ENCODE measurements around the gene GTF2H2C. TPM values are rescaled to one million over a fixed set of nuclear protein-coding genes. Genes with fewer than 3 reads are reported as not detected.
"Not testable (repeated sequence)": the region's sequence is repeated elsewhere in the genome, so short reads cannot be mapped to it uniquely, and the experiment has no call there.

The GTF2H2C gene
- total RNA-seq, 3 donors from 2014 or later (not counting 1 experiment from before 2014, with no cell fraction given), result 19.7 to 44.4 (median 35.1) TPM

DNA sequence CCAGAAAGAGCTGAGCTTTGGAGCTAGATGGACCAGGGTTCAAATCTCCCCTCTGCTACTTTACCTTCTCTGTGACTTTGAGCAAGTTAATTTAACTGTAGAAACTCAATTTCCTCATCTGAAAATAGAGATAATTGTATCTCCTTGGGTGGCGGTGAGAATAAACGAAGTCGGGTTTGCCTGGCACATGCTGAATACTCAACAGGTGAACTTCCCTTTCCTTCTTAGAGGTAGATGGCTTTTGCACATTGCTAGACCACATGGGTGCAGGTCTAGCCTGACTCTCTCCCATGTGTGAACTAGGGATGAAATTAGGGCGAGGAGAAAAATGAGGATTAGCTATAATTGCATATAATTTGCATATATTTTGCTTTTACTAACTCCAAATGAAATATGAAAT is 31.4 kb upstream of the GTF2H2C start:
- Mint-ChIP-seq H3K4me1 (no peaks in the 10 kb centered on the region), H3K4me3 (no peak overlapping the region), H3K36me3 (no peaks in the 10 kb centered on the region), H3K9me3 (no peaks in the 10 kb centered on the region), H3K27me3 (ENCODE audit: low read depth in 2 of 2) (peaks cover 0 to 18% of the 10 kb centered on the region in 2 donors), H3K27ac (no peak overlapping the region)
- Histone ChIP-seq H3K27me3 (ENCODE audit: control insufficient read depth, insufficient read depth, low read length) (no peaks in the 10 kb centered on the region), H3K4me1 (ENCODE audit: control insufficient read depth, insufficient read depth, low read length) (no peaks in the 10 kb centered on the region), H3K4me3 (ENCODE audit: low read length) (no peak overlapping the region), H3K36me3 (ENCODE audit: control insufficient read depth, insufficient read depth, low read length) (no peaks in the 10 kb centered on the region), H3K27ac (ENCODE audit: low read length) (no peak overlapping the region), H3K9me3 (ENCODE audit: control insufficient read depth, insufficient read depth, low read length) (no peaks in the 10 kb centered on the region)
- no peak for DNase-seq
- 98% methylated on average over 3 of the region's 4 CpGs for WGBS (ENCODE audit: insufficient coverage)
- no peak for ATAC-seq
- TF ChIP-seq, protein P1, sequence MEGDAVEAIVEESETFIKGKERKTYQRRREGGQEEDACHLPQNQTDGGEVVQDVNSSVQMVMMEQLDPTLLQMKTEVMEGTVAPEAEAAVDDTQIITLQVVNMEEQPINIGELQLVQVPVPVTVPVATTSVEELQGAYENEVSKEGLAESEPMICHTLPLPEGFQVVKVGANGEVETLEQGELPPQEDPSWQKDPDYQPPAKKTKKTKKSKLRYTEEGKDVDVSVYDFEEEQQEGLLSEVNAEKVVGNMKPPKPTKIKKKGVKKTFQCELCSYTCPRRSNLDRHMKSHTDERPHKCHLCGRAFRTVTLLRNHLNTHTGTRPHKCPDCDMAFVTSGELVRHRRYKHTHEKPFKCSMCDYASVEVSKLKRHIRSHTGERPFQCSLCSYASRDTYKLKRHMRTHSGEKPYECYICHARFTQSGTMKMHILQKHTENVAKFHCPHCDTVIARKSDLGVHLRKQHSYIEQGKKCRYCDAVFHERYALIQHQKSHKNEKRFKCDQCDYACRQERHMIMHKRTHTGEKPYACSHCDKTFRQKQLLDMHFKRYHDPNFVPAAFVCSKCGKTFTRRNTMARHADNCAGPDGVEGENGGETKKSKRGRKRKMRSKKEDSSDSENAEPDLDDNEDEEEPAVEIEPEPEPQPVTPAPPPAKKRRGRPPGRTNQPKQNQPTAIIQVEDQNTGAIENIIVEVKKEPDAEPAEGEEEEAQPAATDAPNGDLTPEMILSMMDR (IDR thresholded peaks at IDR 0.05), result no peak
- intact Hi-C loops (cut with micrococcal nuclease), result no loop called here

DNA sequence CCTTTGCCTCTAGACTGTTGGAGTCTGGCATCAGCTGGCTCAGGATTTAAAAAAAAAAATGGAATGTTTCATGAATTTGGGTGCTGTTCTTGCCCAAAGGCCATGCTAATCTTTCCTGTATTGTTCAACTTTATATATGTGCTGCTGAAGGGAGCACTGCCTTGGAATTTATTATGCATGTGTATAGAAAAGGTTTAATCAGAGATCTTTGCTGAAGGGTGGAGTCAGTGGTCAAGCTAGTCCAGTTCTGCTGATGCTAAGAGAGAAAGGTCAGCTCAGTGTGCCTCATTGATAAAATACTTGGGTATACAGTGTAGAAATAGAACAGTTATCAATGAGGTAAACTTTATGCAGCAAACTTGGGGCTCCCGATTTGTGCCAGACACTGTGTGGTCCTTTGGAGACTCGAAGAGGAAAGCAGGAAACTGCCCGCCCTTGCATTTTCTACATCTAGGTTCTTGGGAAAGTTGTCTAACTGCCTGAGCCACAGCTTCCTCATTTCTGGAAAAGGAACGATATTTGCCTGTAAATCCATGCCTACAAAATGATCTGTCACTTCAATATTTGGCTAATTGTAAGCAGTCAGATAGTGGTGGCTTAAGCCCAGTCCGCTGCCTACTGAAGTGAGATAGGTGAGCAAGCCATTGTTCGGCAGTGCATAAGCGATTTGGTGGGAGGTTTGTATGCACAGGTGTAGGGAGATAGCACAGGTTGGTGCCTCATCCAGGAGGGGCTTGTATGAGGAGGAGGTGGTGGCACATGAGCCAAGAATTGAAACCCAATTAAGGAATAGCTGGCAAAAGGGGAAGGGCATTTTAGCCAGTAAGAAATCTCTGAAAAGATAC is 29.2 kb upstream of the GTF2H2C start:
- H3K36me3 ChIP-seq (ENCODE audit: control insufficient read depth, insufficient read depth, low read length), result no peaks in the 10 kb centered on the region
- no peaks in the 10 kb centered on the region for H3K4me1 ChIP-seq (ENCODE audit: control insufficient read depth, insufficient read depth, low read length)
- no peak overlapping the region for H3K4me3 ChIP-seq (ENCODE audit: low read length)
- intact Hi-C loops (cut with micrococcal nuclease), result no loop called here
- ATAC-seq (no peak), DNase-seq (no peak)
- H3K27me3 Mint-ChIP-seq (ENCODE audit: low read depth in 2 of 2), result peaks cover 0 to 18% of the 10 kb centered on the region in 2 donors
- no peak overlapping the region for H3K27ac Mint-ChIP-seq
- no peak overlapping the region for H3K4me3 Mint-ChIP-seq
- no peaks in the 10 kb centered on the region for H3K4me1 Mint-ChIP-seq
- H3K9me3 ChIP-seq (ENCODE audit: control insufficient read depth, insufficient read depth, low read length), result no peaks in the 10 kb centered on the region
- no peaks in the 10 kb centered on the region for H3K36me3 Mint-ChIP-seq
- H3K9me3 Mint-ChIP-seq, result no peaks in the 10 kb centered on the region
- H3K27ac ChIP-seq (ENCODE audit: low read length), result no peak overlapping the region
- WGBS (ENCODE audit: insufficient coverage), result 72% methylated on average over 7 of the region's 7 CpGs
- H3K27me3 ChIP-seq (ENCODE audit: control insufficient read depth, insufficient read depth, low read length), result no peaks in the 10 kb centered on the region
- TF ChIP-seq, protein P1 (IDR thresholded peaks at IDR 0.05), result no peak

DNA sequence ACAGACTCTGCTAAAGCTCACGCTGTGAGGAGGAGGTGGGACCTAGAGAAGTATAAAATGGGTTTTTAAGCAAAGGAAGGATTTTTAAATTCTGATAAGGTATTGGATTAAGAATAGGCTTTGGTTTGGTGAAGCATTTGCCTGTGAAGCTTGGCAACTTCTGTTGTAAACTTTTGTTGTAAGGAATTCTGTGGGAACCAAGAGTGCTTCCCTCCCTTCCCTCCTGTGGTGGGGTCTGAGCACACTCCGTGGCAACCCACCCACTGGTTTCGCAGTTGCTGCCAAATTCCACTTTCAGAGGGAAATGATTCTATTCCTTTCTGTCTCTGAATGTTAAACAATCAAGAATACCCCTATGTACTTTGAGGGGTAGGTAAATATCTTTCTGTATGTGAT is 28.6 kb upstream of the GTF2H2C start:
- no peaks in the 10 kb centered on the region for H3K9me3 ChIP-seq (ENCODE audit: control insufficient read depth, insufficient read depth, low read length)
- no peaks in the 10 kb centered on the region for H3K4me1 ChIP-seq (ENCODE audit: control insufficient read depth, insufficient read depth, low read length)
- no peak for DNase-seq
- TF ChIP-seq, protein P1 (IDR thresholded peaks at IDR 0.05), result no peak
- Mint-ChIP-seq H3K36me3 (no peaks in the 10 kb centered on the region), H3K4me3 (no peak overlapping the region), H3K9me3 (no peaks in the 10 kb centered on the region), H3K27ac (no peak overlapping the region), H3K27me3 (ENCODE audit: low read depth in 2 of 2) (peaks cover 0 to 11% of the 10 kb centered on the region in 2 donors), H3K4me1 (no peaks in the 10 kb centered on the region)
- H3K27ac ChIP-seq (ENCODE audit: low read length), result no peak overlapping the region
- no peaks in the 10 kb centered on the region for H3K36me3 ChIP-seq (ENCODE audit: control insufficient read depth, insufficient read depth, low read length)
- intact Hi-C loops (cut with micrococcal nuclease), result no loop called here
- no peaks in the 10 kb centered on the region for H3K27me3 ChIP-seq (ENCODE audit: control insufficient read depth, insufficient read depth, low read length)
- H3K4me3 ChIP-seq (ENCODE audit: low read length), result no peak overlapping the region
- no peak for ATAC-seq
- 90% methylated on average over 1 of the region's 3 CpGs for WGBS (ENCODE audit: insufficient coverage)

DNA sequence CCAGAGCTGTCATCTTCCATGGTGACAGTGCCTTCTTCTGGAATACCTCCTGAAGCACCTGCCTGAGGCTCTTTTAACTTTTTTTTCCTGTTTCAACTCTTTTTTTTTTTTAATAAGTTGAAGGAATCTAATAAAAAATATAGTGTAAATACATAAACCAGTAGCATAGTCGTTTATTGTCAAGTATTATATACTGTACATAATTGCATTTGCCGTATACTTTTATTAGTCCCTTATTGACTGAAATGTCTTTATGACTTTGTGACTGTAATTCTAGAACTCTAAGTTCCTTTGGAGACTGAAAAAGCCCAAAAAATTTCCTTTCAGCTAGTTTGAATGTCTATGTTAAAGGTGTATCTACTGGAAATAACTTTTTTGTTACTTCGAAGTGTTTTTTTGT is 22.1 kb upstream of the GTF2H2C start:
- H3K36me3 Mint-ChIP-seq; H3K36me3 ChIP-seq (ENCODE audit: control insufficient read depth, insufficient read depth, low read length); H3K4me3 Mint-ChIP-seq; H3K27me3 Mint-ChIP-seq (ENCODE audit: low read depth in 2 of 2); H3K27me3 ChIP-seq (ENCODE audit: control insufficient read depth, insufficient read depth, low read length); H3K4me1 Mint-ChIP-seq; H3K9me3 ChIP-seq (ENCODE audit: control insufficient read depth, insufficient read depth, low read length); H3K4me3 ChIP-seq (ENCODE audit: low read length); H3K27ac ChIP-seq (ENCODE audit: low read length); H3K9me3 Mint-ChIP-seq; DNase-seq; ATAC-seq; intact Hi-C loops (cut with micrococcal nuclease); H3K4me1 ChIP-seq (ENCODE audit: control insufficient read depth, insufficient read depth, low read length); H3K27ac Mint-ChIP-seq: not testable (repeated sequence)
- WGBS (ENCODE audit: insufficient coverage), result no CpG with 5 or more reads among the region's 3 CpGs

DNA sequence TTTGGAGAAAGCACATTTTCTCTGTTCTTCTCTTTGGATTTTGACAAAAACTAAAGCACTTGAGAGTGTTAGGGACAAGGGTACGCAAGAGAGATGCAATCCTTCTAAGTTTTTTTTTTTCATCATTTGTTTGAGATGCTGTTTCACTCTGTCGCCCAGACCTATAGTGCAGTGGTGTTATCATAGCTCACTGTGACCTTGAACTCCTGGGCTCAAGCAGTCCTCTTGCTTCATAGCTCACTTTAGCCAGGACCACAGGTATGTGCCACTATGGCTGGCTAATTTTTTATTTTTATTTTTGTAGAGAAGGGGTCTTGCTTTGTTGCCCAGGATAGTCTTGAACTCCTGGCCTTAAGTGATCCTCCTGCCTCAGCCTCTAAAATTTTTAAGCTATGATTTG is 21.3 kb upstream of the GTF2H2C start:
- WGBS (ENCODE audit: insufficient coverage), result 100% methylated on average over 1 of the region's 2 CpGs

DNA sequence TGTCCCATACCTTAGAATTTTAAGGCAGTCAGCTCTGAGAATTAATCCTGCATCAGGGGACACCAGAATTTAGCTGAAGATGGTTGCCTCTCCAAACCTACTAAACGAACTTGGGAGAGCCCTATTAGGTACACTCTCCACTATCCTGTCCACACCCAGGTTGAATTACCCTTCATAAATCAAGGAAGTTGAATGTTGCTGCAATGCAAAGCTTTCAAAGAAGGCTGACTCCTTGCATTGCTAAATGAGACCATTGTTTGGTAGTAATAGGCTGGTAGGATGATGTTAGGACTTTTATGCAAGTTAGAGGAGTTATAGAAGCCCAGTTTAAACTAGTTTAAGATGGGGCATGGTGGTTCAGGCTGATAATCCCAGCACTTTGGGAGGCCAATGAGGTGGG is 18.6 kb upstream of the GTF2H2C start:
- DNase-seq; H3K9me3 ChIP-seq (ENCODE audit: control insufficient read depth, insufficient read depth, low read length); H3K27me3 ChIP-seq (ENCODE audit: control insufficient read depth, insufficient read depth, low read length); H3K36me3 Mint-ChIP-seq; ATAC-seq; H3K4me1 ChIP-seq (ENCODE audit: control insufficient read depth, insufficient read depth, low read length); intact Hi-C loops (cut with micrococcal nuclease); H3K4me1 Mint-ChIP-seq; H3K27me3 Mint-ChIP-seq (ENCODE audit: low read depth in 2 of 2); H3K9me3 Mint-ChIP-seq; H3K4me3 Mint-ChIP-seq; H3K27ac ChIP-seq (ENCODE audit: low read length); H3K36me3 ChIP-seq (ENCODE audit: control insufficient read depth, insufficient read depth, low read length); H3K4me3 ChIP-seq (ENCODE audit: low read length); H3K27ac Mint-ChIP-seq: not testable (repeated sequence)
- no CpG with 5 or more reads among the region's 1 CpG for WGBS (ENCODE audit: insufficient coverage)

More for the DNA sequence above, 21.3 kb upstream of the GTF2H2C start:
- H3K9me3 ChIP-seq (ENCODE audit: control insufficient read depth, insufficient read depth, low read length); H3K4me3 ChIP-seq (ENCODE audit: low read length); H3K36me3 ChIP-seq (ENCODE audit: control insufficient read depth, insufficient read depth, low read length); H3K27ac ChIP-seq (ENCODE audit: low read length); H3K9me3 Mint-ChIP-seq; H3K27ac Mint-ChIP-seq; H3K4me1 Mint-ChIP-seq; intact Hi-C loops (cut with micrococcal nuclease); DNase-seq; H3K4me1 ChIP-seq (ENCODE audit: control insufficient read depth, insufficient read depth, low read length); H3K27me3 Mint-ChIP-seq (ENCODE audit: low read depth in 2 of 2); ATAC-seq; H3K36me3 Mint-ChIP-seq; H3K27me3 ChIP-seq (ENCODE audit: control insufficient read depth, insufficient read depth, low read length); H3K4me3 Mint-ChIP-seq: not testable (repeated sequence)

Data from natural killer cell (primary cell).